ENCODE measurements around the gene HS3ST3B1.

Gene HS3ST3B1

GRCh38 chr17:14395255-14395654 is 94.4 kb downstream of the HS3ST3B1 start:
- Histone ChIP-seq H3K27me3 (ENCODE audit: control insufficient read depth in 1 of 2, insufficient read depth in 2 of 2, low read length in 2 of 2) (no peaks in the 10 kb centered on the region), H3K9me3 (ENCODE audit: low read length) (no peaks in the 10 kb centered on the region), H3K9ac (ENCODE audit: low read length) (no peak overlapping the region), H3K36me3 (ENCODE audit: insufficient read depth, low read length) (no peaks in the 10 kb centered on the region), H3K4me3 (ENCODE audit: low read depth in 1 of 2, low read length in 2 of 2) (no peak overlapping the region), H3K4me1 (ENCODE audit: insufficient read depth, low read length) (no peaks in the 10 kb centered on the region), H3K27ac (ENCODE audit: low read depth, low read length) (no peak overlapping the region)

- Histone ChIP-seq H3K9me3 (ENCODE audit: low read length) (no peaks in the 10 kb centered on the region), H3K4me1 (ENCODE audit: insufficient read depth, low read length) (no peaks in the 10 kb centered on the region), H3K27ac (ENCODE audit: low read depth, low read length) (no peak overlapping the region), H3K9ac (ENCODE audit: low read length) (no peak overlapping the region), H3K4me3 (ENCODE audit: low read depth in 1 of 2, low read length in 2 of 2) (no peak overlapping the region), H3K36me3 (ENCODE audit: insufficient read depth, low read length) (no peaks in the 10 kb centered on the region), H3K27me3 (ENCODE audit: control insufficient read depth in 1 of 2, insufficient read depth in 2 of 2, low read length in 2 of 2) (no peaks in the 10 kb centered on the region)
Observed at GRCh38 chr17:14396547-14396946, 95.7 kb downstream of the HS3ST3B1 start.

- Histone ChIP-seq H3K27me3 (ENCODE audit: control insufficient read depth in 1 of 2, insufficient read depth in 2 of 2, low read length in 2 of 2) (no peaks in the 10 kb centered on the region), H3K9me3 (ENCODE audit: low read length) (no peaks in the 10 kb centered on the region), H3K4me1 (ENCODE audit: insufficient read depth, low read length) (no peaks in the 10 kb centered on the region), H3K27ac (ENCODE audit: low read depth, low read length) (no peak overlapping the region), H3K9ac (ENCODE audit: low read length) (no peak overlapping the region), H3K4me3 (ENCODE audit: low read depth in 1 of 2, low read length in 2 of 2) (no peak overlapping the region), H3K36me3 (ENCODE audit: insufficient read depth, low read length) (no peaks in the 10 kb centered on the region)
Observed at GRCh38 chr17:14398766-14399165, 97.9 kb downstream of the HS3ST3B1 start.

All from muscle layer of colon (tissue), 2 donors.